Stomach (tissue), 9 donors: ENCODE measurements around the gene ARHGAP4. TPM values are rescaled to one million over a fixed set of nuclear protein-coding genes. Genes with fewer than 3 reads are reported as not detected.

Experiments used
- DNase-seq, 2 donors: peaks; one replicate each; pipeline versions ENCODE4 v3.0.0 to v3.0.0-alpha.2; 2013 to 2019
- H3K27ac ChIP-seq, 5 donors: fragments of 200-600 bp in 4 of 5; sonication (generic) in 4 of 5; one replicate each; pipeline ENCODE4 v1.5.1; 2013 to 2019; ENCODE audit warnings: mild to moderate bottlenecking in 1 of 5, moderate library complexity in 1 of 5
- H3K27me3 ChIP-seq, 3 donors: fragments of 200-600 bp; sonication (generic); one replicate each; pipeline ENCODE4 v1.5.1; 2017 to 2019; ENCODE audit warnings: mixed run types in 1 of 3
- H3K36me3 ChIP-seq, 4 donors: fragments of 200-600 bp; sonication (generic); 1 replicate in 3 of 4; 2 replicates in 1 of 4; pipeline ENCODE4 v1.5.1; 2016 to 2019
- H3K4me1 ChIP-seq, 4 donors: fragments of 200-600 bp; sonication (generic); one replicate each; pipeline ENCODE4 v1.5.1; 2016 to 2019
- H3K4me3 ChIP-seq, 4 donors: fragments of 200-600 bp; sonication (generic) in 3 of 4; one replicate each; pipeline ENCODE4 v1.5.1; 2016 to 2019; ENCODE audit warnings: mild to moderate bottlenecking in 1 of 4
- H3K9me3 ChIP-seq, 4 donors: fragments of 200-600 bp; sonication (generic); one replicate each; pipeline ENCODE4 v1.5.1; 2016 to 2019
- EP300 ChIP-seq: sonication (generic); formaldehyde crosslinking; IDR thresholded peaks from one replicate; pipeline ENCODE4 v1.6.1; 2017; ENCODE audit warnings: antibody characterized with exemption
- POLR2A ChIP-seq, 4 donors: fragments of 450-650 bp; IDR thresholded peaks; one replicate each; pipeline ENCODE4 v1.6.1; 2016; ENCODE audit warnings: antibody characterized with exemption in 4 of 4, control low read depth in 2 of 4, mild to moderate bottlenecking in 1 of 4, moderate library complexity in 1 of 4
- POLR2AphosphoS5 ChIP-seq, 3 donors: sonication (generic); formaldehyde crosslinking; IDR thresholded peaks; one replicate each; pipeline ENCODE4 v1.6.1; 2016; ENCODE audit warnings: antibody characterized with exemption in 3 of 3
- WGBS, 5 donors: extraction: QIAGEN DNeasy Blood & Tissue Kit in 3 of 5; methylation state at CpG; one replicate each; pipeline versions ENCODE4 v1.1.5 to v1.1.7; 2013 to 2018; 5-methylcytosine and 5-hydroxymethylcytosine counted together
- intact Hi-C: fragments of 100-400 bp; cut with DNase I; formaldehyde crosslinking; loops from one replicate; pipeline ENCODE4 v1.15.1; 2023; ENCODE audit warnings: low total_unique reads
- polyA plus RNA-seq, 3 donors: library from polyadenylated mRNA; stranded (reverse); fragments of 200-250 nt; gene quantifications; one replicate each; pipeline ENCODE4 v1.2.3, GENCODE V29; 2013
- total RNA-seq, 5 donors: library from RNA; depleted of rRNA; stranded (reverse); fragments of >200 nt; gene quantifications; one replicate each; pipeline versions ENCODE4 v1.1.0 to v1.2.3, GENCODE V29; 2014 to 2016
- TF ChIP-seq, protein P1 (sequence below), 7 experiments: fragments of 450-650 bp in 4 of 7; fragments of 200-600 bp in 3 of 7; sonication (generic) in 3 of 7; IDR thresholded peaks; one replicate each; pipeline ENCODE4 v1.5.1; 2016 to 2019; ENCODE audit warnings: antibody characterized with exemption in 7 of 7, control low read depth in 2 of 7, mild to moderate bottlenecking in 1 of 7
- donor health status: healthy with polysubstance abuse.
- donor health status: Bipolar disorder and iron deficiency.
- donor health status: healthy.

Gene ARHGAP4
- total and polyA plus RNA-seq, 8 donors, result 18.5 to 93.9 (median 40.3) TPM

DNA sequence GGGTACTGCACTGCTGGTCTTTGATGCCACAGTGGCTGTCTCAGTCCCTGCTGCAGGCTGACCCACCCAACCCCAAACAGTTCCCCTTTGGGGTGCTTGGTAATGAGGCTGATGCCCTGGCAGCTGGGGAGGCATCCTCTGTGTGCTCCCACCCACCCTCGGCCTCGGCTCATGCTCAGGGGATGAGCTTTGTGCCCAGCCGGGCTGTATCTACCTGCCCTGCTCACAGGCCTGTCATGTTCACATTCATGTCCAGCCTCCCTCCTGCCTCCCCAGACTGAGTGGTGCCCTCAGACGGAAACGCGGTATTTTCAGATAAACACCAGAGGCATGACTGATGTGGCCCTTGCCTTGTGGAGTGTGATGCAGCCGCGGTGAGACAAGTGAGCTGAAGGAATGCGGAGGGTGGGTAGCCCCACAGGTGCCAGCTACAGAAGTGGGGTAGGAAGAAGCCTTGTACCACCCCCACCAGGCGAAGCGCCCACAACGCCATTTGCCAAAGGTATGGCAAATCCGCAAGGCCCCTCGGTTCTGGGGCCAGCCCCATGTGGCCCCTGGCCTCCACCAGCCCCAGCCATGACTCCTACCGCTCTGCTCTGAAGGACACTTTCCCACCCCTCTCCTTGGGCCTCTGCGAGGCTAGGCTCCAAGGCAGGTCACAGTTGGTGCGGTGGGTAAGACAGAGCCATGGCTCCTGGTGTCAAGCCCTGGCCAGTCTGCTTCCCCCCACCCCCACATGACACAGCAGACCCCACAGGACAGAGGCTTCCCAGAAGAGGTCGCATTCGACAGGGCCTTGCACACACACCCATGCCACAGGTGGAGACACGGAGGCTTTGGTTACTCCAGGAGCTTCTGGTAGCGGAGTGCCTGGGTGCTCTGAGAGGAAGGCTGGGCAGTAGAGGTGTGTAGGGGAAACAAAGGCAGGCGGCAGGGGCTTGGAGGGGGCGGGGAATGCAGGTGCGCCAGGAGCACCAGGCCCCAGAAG is 20.2 kb upstream of the ARHGAP4 start:
- WGBS, 5 donors, result 74 to 90% (median 83%) methylated on average over 20 to 24 of the region's 24 CpGs
- TF ChIP-seq POLR2A (IDR thresholded peaks at IDR 0.05) (no peak), POLR2AphosphoS5 (IDR thresholded peaks at IDR 0.05) (no peak), EP300 (no peak)
- TF ChIP-seq, protein P1, sequence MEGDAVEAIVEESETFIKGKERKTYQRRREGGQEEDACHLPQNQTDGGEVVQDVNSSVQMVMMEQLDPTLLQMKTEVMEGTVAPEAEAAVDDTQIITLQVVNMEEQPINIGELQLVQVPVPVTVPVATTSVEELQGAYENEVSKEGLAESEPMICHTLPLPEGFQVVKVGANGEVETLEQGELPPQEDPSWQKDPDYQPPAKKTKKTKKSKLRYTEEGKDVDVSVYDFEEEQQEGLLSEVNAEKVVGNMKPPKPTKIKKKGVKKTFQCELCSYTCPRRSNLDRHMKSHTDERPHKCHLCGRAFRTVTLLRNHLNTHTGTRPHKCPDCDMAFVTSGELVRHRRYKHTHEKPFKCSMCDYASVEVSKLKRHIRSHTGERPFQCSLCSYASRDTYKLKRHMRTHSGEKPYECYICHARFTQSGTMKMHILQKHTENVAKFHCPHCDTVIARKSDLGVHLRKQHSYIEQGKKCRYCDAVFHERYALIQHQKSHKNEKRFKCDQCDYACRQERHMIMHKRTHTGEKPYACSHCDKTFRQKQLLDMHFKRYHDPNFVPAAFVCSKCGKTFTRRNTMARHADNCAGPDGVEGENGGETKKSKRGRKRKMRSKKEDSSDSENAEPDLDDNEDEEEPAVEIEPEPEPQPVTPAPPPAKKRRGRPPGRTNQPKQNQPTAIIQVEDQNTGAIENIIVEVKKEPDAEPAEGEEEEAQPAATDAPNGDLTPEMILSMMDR (IDR thresholded peaks at IDR 0.05), result no peak
- Histone ChIP-seq H3K27ac (peak overlapping the region in 2 of 5 donors; percentile 74 to 79), H3K4me3 (no peak overlapping the region), H3K4me1 (peaks cover 0 to 49% (median 11%) of the 10 kb centered on the region in 4 donors), H3K27me3 (peaks cover 0 to 9% (median 0%) of the 10 kb centered on the region in 3 donors), H3K9me3 (no peaks in the 10 kb centered on the region), H3K36me3 (peaks cover 12 to 36% (median 32%) of the 10 kb centered on the region in 4 donors)
- intact Hi-C loops, result no loop called here
- no peak for DNase-seq

DNA sequence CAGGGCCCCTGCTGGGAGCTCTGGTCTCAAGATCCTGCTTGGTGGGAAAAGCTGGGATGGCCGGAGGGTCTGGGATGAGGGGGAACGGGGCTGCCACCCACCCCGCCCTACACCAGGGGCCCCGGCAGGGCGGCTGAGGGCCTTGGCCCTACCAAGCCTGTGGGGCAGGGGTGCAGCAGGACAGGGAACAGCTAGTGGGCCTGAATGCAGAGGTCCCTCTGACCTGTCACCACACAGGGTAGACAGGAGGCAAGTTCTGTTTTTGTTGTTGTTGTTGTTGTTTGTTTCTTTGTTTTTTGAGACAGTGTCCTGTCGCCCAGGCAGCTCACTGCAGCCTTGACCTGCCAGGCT is 18.7 kb upstream of the ARHGAP4 start:
- Histone ChIP-seq H3K27me3 (peaks cover 0 to 9% (median 0%) of the 10 kb centered on the region in 3 donors), H3K4me1 (peaks cover 0 to 44% (median 8%) of the 10 kb centered on the region in 4 donors), H3K9me3 (no peaks in the 10 kb centered on the region), H3K36me3 (peaks cover under 1 to 21% (median 17%) of the 10 kb centered on the region in 4 donors), H3K4me3 (peak overlapping the region; percentile 32 to 39 (median 38)), H3K27ac (peak overlapping the region in 3 of 5 donors; percentile 27 to 76 (median 49))
- no peak for DNase-seq
- intact Hi-C loops, result no loop called here
- TF ChIP-seq, protein P1 (IDR thresholded peaks at IDR 0.05), result no peak
- no peak for TF ChIP-seq EP300
- TF ChIP-seq POLR2AphosphoS5 (IDR thresholded peaks at IDR 0.05), result no peak
- WGBS, 5 donors, result 39 to 64% (median 57%) methylated on average over 1 to 6 of the region's 6 CpGs

DNA sequence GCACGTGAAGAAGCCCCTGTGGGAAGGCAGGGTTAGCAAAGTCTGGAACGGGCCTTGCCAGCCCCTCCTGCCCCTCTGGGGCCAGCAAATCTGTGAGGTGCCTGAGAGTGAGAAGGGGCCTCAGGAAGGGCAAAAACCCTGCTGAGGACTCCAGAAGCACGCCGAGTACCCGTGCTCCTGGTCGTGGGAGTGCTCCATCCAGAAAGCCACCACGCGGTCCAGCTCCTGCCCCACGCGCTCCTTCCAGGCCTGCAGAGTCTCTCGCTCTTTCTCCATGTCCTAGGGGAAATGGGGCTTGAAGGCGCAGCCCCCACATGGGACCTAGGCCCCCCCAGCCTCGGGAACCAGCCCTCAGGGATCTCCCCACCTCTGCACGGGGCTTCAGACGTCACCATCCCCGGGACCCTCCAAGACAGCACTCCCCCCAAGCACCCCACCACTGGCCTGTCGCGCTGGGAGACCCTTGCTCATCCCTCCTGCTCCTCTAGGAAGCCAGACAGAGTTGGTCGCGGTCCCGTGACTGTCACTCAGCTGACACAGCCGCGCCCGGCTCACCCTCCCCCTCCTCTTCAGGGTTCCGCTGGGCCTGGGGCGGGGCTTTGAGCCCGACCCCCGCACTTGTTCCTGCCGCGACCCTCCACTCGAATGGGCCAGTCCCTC is 18.2 kb upstream of the ARHGAP4 start, which contains the start of gene RENBP:
RENBP (minus strand) TSS at position 504 of the 660 bp plus-strand sequence; CDS start at position 471, 33 bp downstream.
- Histone ChIP-seq H3K27me3 (peaks cover 0 to 9% (median 0%) of the 10 kb centered on the region in 3 donors), H3K27ac (peak within 1 kb of the TSS in 4 of 5 donors; percentile 27 to 76 (median 52)), H3K9me3 (no peaks in the 10 kb centered on the region), H3K4me1 (peaks cover 0 to 39% (median 8%) of the 10 kb centered on the region in 4 donors), H3K4me3 (peak within 1 kb of the TSS; percentile 32 to 39 (median 38)), H3K36me3 (peaks cover 0 to 16% (median 12%) of the 10 kb centered on the region in 4 donors)
- TF ChIP-seq POLR2A (IDR thresholded peaks at IDR 0.05) (no peak), POLR2AphosphoS5 (IDR thresholded peaks at IDR 0.05) (no peak), EP300 (no peak)
- DNase-seq, result peak; percentile 45 to 60
- intact Hi-C loops, result no loop called here
- WGBS, 5 donors, result 20 to 35% (median 28%) methylated on average over 1 to 31 of the region's 31 CpGs

DNA sequence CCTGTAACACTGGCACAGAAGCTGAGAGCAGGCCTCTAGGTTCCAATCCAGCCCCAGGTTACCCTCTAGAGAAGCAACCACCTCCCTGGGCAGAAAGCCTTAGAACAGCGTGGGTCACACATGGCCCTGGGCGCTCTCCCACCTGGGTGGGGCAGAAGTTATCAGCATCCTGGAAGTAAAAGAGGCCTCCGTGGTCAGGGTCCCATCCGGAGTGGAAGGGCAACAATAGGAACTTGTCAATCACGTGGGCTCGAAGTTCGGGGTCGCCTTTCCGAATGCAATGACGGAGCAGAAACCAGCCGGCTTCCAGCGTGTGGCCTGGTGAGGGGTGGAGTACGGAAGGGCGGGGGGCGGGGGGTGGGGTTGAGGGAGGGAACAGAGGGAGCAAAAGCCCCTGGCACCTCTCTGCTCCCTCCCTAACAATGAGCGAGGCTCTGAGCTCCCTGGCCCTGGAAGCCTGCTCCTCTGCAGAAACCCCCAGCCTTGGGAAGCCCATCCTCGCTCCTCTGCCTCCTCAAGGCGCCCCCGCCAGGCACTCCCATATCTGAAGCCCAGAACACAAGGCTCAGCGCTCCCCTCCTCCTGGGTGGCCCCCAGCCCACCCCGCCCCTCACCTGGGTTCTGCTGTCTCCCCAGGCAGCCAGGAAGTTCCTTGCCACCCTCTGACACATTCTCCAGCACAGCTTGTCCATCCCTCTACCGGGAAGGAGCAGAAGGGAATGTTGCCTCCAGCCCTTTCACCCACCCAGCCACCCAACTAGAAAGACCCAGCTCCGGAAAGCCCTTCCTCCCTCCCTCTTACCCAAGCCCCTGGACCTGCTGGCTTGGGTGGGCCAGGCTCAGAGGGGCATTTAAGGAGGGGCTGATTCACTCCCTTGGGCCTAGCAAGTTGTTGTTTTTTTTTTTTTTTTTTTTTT is 15.5 kb upstream of the ARHGAP4 start:
- H3K27me3 ChIP-seq, result peaks cover 0 to 9% (median 0%) of the 10 kb centered on the region in 3 donors
- peak overlapping the region in 1 of 4 donors; percentile 9 for H3K4me3 ChIP-seq
- H3K9me3 ChIP-seq, result no peaks in the 10 kb centered on the region
- H3K36me3 ChIP-seq, result no peaks in the 10 kb centered on the region
- 38 to 60% (median 46%) methylated on average over 7 to 23 of the region's 23 CpGs for WGBS, 5 donors
- intact Hi-C loops, result no loop called here
- H3K27ac ChIP-seq, result peak overlapping the region in 2 of 5 donors; percentile 13 to 22
- no peak for TF ChIP-seq EP300
- TF ChIP-seq POLR2A (IDR thresholded peaks at IDR 0.05), result no peak
- TF ChIP-seq POLR2AphosphoS5 (IDR thresholded peaks at IDR 0.05), result no peak
- TF ChIP-seq, protein P1 (IDR thresholded peaks at IDR 0.05), result no peak
- H3K4me1 ChIP-seq, result peaks cover 0 to 21% (median 4%) of the 10 kb centered on the region in 4 donors
- no peak for DNase-seq
